Measurements from ENCODE around the gene MYO18A. TPM values are rescaled to one million over a fixed set of nuclear protein-coding genes. Genes with fewer than 3 reads are reported as not detected.

MYO18A gene
- total and polyA plus RNA-seq, 10 of the 15 experiments (the other 5 are each of a cell fraction or from before 2014, with no cell fraction given): 2.9 to 66.0 (median 24.5) TPM

GRCh38 chr17:29176558-29177351, 3.4 kb downstream of the MYO18A start (continued):
- no peak for TF ChIP-seq CEBPZ (IDR thresholded peaks at IDR 0.05; ENCODE audit: low read depth, low read length)
- no peak for TF ChIP-seq FOS (IDR thresholded peaks at IDR 0.05; ENCODE audit: borderline replicate concordance, extremely low read depth, insufficient read length)
- no peak for TF ChIP-seq ZNF24 (IDR thresholded peaks at IDR 0.05)
- TF ChIP-seq STAT1 (conservative IDR thresholded peaks at IDR 0.05): no peak
- TF ChIP-seq ZNF207 (IDR thresholded peaks at IDR 0.05; ENCODE audit: borderline replicate concordance): no peak
- no peak for TF ChIP-seq ATF2 (IDR thresholded peaks at IDR 0.05; ENCODE audit: low read length)
- TF ChIP-seq TCF3 (IDR thresholded peaks at IDR 0.05; ENCODE audit: borderline replicate concordance, insufficient read depth, low read depth, low read length): peak; percentile 90
- no peak for TF ChIP-seq PAX8 (IDR thresholded peaks at IDR 0.05)
- TF ChIP-seq IKZF1 (conservative IDR thresholded peaks at IDR 0.05): peak; percentile 86
- TF ChIP-seq IRF4 (IDR thresholded peaks at IDR 0.05; ENCODE audit: low read depth, low read length): no peak
- TF ChIP-seq ZNF592 (IDR thresholded peaks at IDR 0.05): 0 out of 2 replicates have a peak, but pooled peaks have one; percentile 53
- peak; percentile 96 for TF ChIP-seq SMARCA5 (IDR thresholded peaks at IDR 0.05)
- peak; percentile 72; the same call in 1 of the 2 replicates for TF ChIP-seq LARP7 (IDR thresholded peaks at IDR 0.05)
- TF ChIP-seq GABPA (IDR thresholded peaks at IDR 0.05; ENCODE audit: low read depth): no peak
- TF ChIP-seq KDM1A (IDR thresholded peaks at IDR 0.05; ENCODE audit: borderline replicate concordance): no peak
- TF ChIP-seq SRF (IDR thresholded peaks at IDR 0.05; ENCODE audit: low read depth in 2 of 2, low read length in 2 of 2): no peak
- no peak for TF ChIP-seq HCFC1 (IDR thresholded peaks at IDR 0.05; ENCODE audit: low read length)
- TF ChIP-seq CBX5 (IDR thresholded peaks at IDR 0.05; ENCODE audit: low read depth): no peak
- no peak for TF ChIP-seq PAX5 (IDR thresholded peaks at IDR 0.05; ENCODE audit: borderline replicate concordance, low read depth, low read length)

Measured in GM12878 (cell line).